ENCODE measurements around the gene DQX1.

DQX1 gene

DNA sequence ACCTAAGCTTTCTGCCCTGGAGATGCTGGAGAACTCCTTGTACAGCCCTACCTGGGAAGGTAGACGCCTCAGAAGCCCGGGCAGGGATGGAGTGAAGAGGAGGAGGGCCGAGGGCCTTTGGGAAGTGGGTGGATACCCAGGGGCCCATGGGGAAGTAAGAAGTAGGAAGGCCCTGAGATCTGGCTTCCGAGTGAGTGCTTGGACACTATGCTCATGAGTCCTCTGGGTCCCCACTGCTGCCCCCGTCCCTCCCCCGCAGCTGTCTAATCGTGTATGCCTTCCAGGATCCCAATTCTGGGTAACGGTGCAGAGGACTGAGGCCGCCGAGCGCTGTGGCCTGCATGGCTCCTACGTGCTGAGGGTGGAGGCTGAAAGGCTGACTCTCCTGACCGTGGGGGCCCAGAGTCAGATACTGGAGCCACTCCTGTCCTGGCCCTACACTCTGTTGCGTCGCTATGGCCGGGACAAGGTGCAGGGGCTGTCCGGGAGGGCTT lies 29.6 kb upstream of the DQX1 start:
- FAIRE-seq, result peak; percentile 33

DNA sequence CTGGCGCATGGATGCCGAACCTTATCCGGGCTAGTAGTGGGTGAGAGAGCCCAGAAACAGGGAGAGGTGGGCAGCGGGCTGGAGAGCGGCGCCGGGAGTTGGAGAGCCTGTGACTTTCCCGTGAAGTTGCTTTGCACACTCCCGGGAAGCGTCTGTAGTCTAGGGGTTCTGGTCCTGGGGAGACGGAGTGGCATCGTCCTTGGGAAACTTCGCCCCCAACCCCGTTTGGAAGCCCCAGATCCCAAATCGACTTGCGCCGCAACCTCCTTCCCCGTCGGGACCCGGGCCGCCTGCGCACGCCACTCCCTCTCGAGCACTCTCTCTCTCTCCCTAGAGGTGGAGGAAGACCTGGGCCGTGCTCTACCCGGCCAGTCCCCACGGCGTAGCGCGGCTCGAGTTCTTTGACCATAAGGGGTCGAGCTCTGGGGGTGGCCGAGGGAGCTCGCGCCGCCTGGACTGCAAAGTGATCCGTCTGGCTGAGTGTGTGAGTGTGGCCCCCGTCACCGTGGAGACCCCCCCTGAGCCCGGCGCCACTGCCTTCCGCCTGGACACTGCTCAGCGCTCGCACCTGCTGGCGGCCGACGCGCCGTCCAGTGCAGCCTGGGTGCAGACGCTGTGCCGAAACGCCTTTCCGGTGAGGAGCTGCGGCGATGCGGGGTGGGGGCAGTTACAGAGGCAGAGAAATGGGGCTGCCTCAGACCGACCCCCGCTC lies 28.9 kb upstream of the DQX1 start:
- DNase-seq (ENCODE audit: extremely low spot score, insufficient read length, low read depth), result no peak
- peak; percentile 64 for FAIRE-seq

More for the DNA sequence above, 29.6 kb upstream of the DQX1 start:
- no peak for DNase-seq (ENCODE audit: extremely low spot score, insufficient read length, low read depth)

DNA sequence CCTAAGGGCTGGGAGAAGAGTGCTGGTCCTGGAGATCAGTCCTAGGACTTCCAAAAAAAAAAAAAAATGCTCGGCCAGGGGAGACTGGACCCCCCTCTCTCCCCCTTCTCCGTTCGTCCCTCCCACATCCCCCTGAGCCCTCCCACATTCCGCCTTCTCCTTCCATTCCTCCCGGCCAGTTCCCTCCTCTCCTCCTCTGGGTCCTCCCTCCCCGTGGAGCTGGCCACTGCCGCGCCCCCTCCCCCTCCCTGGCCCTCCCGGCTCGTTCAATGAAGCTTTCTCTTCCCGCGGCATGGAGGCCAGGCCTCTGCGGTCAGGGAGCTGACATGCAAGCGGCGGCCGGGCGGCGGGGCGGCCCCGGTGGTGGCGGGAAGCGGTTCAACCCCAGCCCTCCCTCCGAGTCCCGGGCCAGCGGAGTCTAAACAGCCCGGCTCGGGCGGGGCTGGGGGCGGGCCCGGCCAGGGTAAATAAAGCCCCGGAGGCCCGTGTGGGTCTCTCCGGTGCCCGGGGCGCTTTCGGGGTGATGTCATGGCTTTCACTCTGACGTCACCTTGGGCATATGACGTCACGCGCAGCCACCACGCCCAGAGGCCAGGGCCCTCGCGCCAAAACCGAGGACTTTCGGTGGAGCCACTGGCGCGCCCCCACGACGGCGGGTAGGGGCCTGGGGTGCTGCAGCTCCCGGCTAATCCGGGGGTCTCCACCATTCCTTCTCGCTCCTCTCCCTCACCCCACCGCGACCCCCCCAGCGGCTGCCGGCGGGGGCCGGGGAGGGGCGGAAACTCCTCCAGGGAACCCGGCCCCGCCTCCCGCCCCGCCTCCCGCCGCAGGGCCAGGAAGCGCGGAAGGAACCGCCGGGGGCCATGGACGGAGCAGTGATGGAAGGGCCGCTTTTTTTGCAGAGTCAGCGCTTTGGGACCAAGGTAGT lies 28.1 kb upstream of the DQX1 start, which contains the start of the genes DOK1 and LOXL3:
Gene DOK1 (plus strand): TSS at position 829 of the 928 bp plus-strand sequence. CDS start 35 bp downstream, at position 864.
Gene LOXL3 (minus strand): TSS at position 51 of the 928 bp plus-strand sequence. CDS start 1,308 bp downstream, outside the sequence.
- DNase-seq (ENCODE audit: extremely low spot score, insufficient read length, low read depth) (peak; percentile 35), FAIRE-seq (peak; percentile 81)

DNA sequence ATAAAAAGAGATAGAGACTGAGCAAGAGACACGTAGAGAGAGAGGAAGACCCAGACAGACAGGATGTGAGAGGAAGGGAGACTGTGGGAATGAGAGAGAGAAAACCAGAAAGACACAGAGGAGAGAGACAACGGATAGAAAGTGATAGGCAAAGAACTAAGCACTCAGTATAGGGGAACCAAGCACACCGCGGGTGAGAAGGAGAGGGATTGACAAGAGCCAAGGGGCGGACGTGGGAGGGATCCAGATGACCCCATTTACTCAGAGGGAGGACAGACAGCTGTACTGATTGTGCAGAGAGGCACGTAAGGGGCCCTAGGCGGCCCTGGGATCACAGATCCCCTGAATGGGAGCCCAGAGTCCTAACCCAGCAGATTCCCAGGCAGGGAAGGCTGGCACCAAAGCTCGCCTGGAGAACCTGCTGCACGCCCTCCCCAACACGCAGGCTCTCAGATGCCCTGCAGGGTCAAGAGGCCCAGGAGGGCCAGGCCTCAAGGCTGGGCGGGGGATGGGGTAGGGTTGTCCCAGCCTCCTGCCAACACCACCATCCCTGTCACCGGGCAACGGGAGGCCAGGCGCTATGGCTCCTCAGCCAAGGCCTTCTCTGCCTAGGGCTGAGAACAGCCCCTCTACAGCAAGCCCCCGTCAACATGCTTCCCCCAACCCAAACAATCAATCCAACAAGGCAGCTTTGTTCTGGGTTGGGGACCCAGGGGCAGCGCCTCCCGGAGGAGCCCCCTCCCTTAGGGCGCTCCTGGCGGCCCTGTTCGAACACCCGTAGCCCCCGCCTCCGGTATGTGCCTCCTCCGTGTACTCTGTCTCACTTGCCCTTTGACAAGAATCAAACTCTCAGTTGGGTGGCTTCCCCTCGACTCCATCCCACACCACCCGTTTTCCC lies 27.1 kb upstream of the DQX1 start:
- DNase-seq (ENCODE audit: extremely low spot score, insufficient read length, low read depth) (no peak), FAIRE-seq (peak; percentile 77)

DNA sequence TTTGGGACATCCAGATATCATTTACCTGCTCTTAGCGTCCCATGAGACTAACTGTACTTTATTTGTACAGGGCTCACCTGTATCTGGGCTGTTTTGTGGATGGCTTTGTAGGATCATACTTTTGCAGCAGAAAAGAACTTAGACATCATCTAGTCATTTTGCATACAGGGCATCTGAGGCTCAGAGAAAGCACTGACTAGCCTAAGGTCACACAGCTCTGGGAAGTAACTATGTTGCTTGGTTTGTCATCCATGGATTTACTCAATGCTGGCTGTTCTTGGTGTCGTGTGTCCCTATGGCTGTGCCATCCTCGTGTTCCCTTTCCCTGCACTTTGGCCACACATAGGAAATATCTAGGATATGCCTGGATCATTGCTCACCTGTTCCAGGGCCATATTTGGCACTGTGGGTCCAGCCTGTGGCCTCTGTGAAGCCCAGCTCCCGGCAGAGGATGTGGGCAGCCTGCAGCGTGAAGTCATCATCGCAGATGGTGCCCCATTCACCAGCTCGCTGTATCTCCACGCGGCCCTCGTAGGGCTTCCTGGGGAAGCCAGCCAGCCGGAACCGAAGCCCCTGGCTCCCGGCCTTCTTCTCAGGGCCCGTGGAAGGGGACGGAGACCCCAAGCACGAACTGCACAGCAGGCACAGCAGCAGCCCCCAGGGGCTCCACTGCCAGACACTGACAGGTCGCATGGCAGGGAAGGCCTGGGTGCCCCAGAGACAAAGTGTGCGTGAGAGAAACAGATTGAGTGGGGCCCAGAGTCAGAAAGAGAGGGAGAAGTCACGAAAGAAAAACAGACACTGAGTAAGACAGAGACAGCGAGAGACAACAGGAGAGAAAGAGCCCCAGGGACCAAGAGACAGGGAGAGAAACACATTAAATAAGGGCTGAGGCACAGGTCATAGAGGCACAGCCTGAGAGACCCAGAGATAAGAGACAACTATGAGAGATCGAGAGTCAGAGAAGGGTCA lies 26.2 kb upstream of the DQX1 start:
- FAIRE-seq (peak; percentile 77), DNase-seq (ENCODE audit: extremely low spot score, insufficient read length, low read depth) (no peak)

DNA sequence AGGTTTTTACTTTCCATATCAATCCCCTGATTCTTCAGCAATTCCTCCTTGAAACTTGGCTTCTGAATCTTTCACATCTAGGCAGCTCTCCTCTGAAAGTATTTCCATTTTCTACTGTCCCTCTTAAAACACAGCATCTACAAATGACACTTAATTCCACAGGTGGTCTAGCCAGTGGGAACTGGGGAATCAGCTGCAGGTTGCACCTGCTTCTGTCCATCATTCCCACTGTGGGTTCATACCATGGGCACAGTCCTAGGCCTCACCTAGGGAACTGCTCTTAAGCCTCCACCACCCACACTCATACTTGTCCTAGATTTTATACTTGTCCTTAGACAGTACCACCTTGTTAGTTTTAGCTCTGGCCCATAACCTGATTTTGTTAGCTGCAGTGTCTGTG lies 25.5 kb upstream of the DQX1 start:
- DNase-seq (ENCODE audit: extremely low spot score, insufficient read length, low read depth), result no peak
- FAIRE-seq, result no peak

DNA sequence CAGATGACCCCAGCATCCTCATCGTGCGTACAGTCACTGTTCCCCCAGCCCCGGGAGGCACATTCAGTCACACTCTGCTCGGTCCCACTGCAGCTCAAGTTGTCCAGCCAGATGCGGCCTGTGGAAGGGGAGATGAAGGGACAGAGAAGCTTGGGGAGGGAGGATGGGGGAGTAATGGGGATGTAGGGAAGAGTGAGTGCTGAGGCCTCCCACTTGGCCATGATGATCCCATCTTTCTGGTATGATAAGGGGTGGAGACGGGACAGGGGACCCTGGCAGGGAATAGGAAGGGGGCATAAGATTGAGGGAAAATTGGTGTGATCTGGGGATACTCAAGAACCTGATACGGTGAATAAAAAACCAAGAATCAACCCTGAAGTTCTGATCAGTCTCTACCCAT lies 24.2 kb upstream of the DQX1 start:
- FAIRE-seq (no peak), DNase-seq (ENCODE audit: extremely low spot score, insufficient read length, low read depth) (no peak)

DNA sequence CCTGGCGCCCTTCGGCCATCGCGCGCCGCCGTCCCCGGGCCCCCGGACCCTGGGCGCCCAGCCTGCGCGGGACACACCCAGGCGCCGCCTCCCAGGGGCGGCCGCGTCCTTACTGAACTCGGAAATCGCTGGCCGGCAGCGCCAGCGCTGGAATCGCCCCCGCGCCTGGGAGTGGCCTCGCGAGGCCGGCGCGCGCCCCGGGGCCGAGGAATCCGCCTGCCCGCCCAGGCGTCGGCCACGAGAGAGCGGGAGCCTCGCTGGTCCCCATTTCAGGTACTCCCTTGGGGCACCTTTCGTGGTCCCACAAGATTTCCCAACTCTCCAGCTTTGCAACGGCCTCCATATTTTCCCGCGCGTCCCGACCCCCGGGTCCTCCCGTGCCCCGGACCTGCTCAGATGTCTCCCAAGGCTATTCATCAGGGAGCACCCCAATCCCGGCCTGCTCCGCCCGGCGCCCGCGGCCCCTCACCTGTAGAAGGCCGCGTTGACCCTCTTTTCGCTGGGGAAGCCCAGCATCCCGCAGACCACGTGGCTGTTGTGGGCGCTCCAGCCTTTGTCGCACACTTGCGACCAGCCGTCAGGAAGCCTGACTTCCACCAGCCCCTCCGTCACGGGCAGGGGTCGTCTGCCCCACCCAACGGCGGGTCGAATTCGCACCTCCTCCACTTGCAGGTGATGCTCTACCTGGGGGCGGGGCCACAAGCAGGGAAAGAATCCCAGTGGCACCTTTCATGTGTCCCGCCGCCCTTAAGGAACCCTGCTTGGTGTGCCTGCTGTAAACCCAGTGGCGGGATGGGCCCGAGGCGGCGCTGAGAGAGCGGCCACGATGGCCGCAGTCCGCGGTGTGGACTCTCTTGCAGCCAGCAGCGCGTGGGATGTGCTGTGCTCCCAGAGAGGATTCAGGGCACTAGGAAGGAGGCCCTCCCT lies 23.1 kb upstream of the DQX1 start:
- DNase-seq (ENCODE audit: extremely low spot score, insufficient read length, low read depth), result no peak
- peak; percentile 12 for FAIRE-seq

DNA sequence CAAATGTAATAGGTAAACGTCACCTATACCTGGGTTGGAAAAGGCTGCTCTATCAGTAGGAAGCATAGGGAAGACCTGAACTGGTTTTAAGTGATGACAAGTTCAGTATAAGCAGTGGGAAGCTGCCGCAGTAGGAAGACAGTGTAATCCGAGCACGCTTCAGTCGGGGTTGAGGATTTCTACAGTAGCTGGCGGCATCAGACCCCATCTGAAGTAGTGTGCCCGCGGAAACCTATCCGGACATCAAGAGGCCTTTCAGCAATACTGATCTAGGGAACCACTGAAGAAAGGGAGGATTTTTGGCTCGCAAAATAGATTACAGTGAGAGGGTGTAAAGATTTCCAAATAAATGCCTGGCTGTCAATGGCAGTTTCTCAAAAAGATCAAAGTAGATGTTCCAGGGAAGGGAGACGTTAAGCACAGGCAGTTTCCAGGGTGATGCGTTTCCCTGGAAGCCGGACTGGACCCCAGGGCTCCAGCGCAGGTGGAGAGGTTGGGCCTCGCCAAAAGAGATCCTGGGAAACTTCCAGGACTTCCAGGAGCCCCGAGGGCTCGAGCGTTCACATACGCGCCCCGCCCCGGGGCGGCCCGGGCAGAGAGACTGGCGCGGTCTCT lies 22.4 kb upstream of the DQX1 start:
- no peak for DNase-seq (ENCODE audit: extremely low spot score, insufficient read length, low read depth)

DNA sequence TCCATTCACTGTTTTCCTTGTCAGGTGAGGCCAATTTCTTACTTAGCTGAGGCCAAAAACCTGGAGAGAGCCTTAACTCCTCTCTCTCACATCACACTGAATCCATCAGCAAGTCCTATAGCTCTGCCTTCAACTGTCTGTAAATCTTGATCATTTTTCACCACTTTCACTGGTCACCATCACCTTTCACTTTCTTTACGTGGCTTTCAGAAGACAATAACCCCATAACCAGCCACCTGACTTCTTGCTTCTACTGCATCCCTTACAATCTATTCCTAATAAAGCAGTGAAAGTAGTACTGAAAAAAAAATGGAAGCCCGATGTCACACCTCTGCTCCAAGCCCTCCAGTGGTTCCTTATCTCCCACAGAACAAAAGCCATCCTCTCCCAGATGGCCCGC lies 20.0 kb upstream of the DQX1 start:
- FAIRE-seq, result no peak
- no peak for DNase-seq (ENCODE audit: extremely low spot score, insufficient read length, low read depth)

More for the DNA sequence above, 22.4 kb upstream of the DQX1 start:
- FAIRE-seq, result no peak

DNA sequence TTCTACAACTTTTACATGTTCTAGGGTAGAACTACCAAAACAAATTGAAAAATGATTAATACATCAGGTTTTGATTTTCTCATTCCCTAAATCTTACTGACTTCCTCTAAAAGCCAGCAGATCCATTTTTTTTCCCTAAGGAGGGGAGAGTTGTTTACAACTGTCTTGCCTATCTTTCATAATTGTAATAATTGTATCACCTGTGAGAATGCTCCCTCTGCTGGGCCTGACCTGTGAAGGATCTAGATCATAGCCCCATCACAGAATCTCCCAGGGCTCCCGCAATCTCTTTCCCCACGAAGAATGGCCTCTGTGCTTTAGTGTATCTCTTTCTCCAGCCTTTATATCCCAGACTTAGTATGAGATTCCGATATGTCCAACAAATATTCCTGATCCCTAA lies 18.6 kb upstream of the DQX1 start:
- FAIRE-seq (no peak), DNase-seq (ENCODE audit: extremely low spot score, insufficient read length, low read depth) (no peak)

DNA sequence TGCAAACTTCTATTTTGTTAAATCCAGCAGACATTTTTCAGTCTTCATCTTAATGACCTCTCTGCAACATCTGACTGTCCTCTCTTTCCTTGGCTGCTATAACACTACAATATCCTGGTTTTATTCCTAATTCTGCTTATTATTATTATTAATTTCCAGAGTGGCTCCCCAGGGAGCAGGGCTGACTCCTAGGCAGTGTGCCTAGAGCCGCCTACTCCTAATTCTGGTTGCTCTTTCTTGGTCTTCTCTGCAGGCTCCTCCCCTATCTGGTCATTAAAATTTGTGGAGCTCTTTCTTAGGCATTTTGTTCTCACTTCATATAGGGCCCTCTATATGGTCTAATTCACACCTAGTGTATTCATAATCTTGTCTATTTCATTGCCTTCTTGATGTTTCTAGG lies 16.9 kb upstream of the DQX1 start:
- no peak for FAIRE-seq

DNA sequence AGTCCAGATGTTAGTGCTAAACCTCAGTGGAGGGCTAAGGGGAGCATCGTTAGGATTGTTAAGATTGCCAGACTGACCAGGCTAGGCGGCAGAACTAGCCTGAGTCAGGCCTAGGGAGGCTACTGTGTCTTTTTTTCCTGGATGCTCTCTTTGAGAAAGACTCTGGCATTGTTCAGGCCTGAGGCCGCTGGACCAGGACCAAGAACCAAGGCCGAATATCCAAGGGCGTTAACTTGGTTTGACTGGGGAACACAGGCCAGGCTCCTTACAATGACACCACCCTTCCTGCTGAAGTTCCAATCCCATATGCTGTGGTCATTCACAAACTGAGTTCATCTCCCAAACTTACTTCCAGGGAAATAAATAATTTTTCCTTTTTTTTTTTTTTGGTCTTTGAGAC lies 14.3 kb upstream of the DQX1 start:
- no peak for FAIRE-seq
- DNase-seq (ENCODE audit: extremely low spot score, insufficient read length, low read depth), result no peak

More for the DNA sequence above, 16.9 kb upstream of the DQX1 start:
- DNase-seq (ENCODE audit: extremely low spot score, insufficient read length, low read depth), result no peak

DNA sequence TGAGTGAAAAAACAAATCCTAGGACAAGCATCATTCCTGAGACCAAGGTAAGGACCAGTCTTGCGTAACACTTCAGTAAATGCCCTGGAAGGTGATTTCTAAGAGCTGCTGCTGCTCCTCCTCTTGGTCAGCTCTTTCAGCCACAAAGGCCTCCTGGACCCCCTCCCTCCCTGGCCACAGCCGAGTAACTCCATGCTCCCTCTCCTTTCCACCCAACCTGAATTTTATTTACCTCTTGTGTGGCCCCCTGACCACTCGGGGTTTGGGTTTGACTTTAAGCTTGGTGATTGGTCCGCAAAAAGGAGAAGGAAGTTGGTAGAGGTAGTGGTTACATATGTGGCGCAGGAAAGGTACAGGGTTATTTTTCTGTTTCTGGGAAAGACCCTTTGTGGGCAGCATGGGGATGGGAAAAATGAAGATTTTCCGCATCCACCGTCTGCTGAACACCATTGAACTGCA lies 12.9 kb upstream of the DQX1 start:
- DNase-seq (ENCODE audit: extremely low spot score, insufficient read length, low read depth) (no peak), FAIRE-seq (peak; percentile 67)

DNA sequence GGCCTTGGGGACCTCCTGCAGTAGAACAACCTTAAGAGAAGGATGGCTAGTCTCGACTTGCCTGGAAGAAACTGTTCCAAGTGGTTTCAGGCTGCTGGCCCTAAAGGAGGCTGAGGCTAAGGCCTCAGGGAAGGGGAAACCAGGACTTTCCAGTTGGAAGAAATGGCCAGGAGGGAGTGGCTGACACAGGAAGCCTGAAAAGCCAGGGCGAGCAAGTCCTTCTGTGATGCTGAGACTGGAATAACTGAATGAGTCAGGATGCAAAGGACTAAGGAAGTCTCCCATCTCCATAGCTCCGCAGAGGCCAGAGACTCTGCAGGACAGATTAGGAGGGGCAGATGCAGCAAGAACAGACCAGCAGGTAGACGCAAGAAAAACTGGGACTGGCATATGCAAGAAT lies 11.1 kb upstream of the DQX1 start:
- DNase-seq (ENCODE audit: extremely low spot score, insufficient read length, low read depth) (no peak), FAIRE-seq (no peak)

DNA sequence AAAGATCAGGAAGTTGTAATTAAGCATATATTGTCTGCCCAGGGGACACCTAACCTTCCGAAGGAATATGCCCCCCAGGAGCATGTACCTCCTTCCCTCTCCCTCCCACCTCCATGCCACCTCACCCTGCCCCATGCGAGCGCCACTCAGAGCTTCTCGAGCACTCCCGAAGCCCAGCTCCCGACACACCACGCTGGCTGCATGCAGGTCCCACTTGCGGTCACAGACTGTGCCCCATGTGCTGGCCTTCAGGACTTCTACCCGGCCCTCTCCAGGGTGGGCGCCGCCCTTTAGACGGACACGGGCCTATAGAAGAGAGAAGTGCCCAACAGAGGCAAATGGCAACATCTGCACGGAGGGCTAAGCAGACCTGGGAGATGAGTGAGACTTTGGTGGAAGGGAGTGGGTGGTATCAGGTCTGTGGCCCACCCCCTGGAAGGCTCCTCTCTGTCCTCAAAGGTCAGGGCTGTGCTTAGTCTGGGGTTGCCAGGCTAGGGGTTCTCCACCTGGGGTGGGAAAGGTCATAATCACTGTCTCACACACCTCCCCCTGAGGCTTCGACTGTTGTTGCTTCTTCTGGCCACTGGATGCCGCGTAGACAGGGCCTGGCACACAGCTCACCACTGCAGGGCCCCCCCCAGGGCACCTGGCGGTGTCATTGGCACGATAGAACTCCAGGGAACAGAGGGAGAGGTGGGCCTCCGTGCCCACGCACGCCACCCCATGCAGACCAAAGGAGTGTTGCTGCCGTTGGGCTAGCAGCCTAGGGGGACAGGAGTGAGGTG lies 10.3 kb upstream of the DQX1 start:
- no peak for FAIRE-seq
- DNase-seq (ENCODE audit: extremely low spot score, insufficient read length, low read depth), result no peak
